Gastrocnemius medialis (tissue), 4 donors: ENCODE measurements around the gene ADGRF4. TPM values are rescaled to one million over a fixed set of nuclear protein-coding genes. Genes with fewer than 3 reads are reported as not detected.
A peak's percentile ranks its signal among the peaks of the same experiment; 100 is the strongest.
"Not testable (repeated sequence)": the region's sequence is repeated elsewhere in the genome, so short reads cannot be mapped to it uniquely, and the experiment has no call there.

Experiments
- ATAC-seq, 2 donors: fragments of 150-250 bp; one replicate each; pipeline ENCODE4 v1.9.1; 2016
- DNase-seq, 2 donors: peaks; one replicate each; pipeline ENCODE4 v3.0.0-alpha.2; 2019
- H3K27ac ChIP-seq, 4 donors: fragments of 200-600 bp; sonication (generic); 1 replicate in 1 of 4; 2 replicates in 3 of 4; pipeline ENCODE4 v1.5.1; 2016 to 2018; ENCODE audit warnings: mild to moderate bottlenecking in 2 of 4, moderate library complexity in 1 of 4
- H3K27me3 ChIP-seq, 3 donors: fragments of 200-600 bp; sonication (generic) in 2 of 3; 1 replicate in 1 of 3; 2 replicates in 2 of 3; pipeline versions ENCODE4 v1.5.1 to v1.6.0; 2016 to 2019; ENCODE audit warnings: mild to moderate bottlenecking in 1 of 3, moderate library complexity in 1 of 3
- H3K36me3 ChIP-seq, 2 donors: fragments of 200-600 bp; sonication (generic) in 1 of 2; one replicate each; pipeline ENCODE4 v1.5.1; 2017 to 2018
- H3K4me1 ChIP-seq, 2 donors: fragments of 200-600 bp; sonication (generic) in 1 of 2; one replicate each; pipeline ENCODE4 v1.5.1; 2016 to 2017; ENCODE audit warnings: mild to moderate bottlenecking in 2 of 2
- H3K4me3 ChIP-seq, 4 donors: fragments of 200-600 bp; sonication (generic) in 3 of 4; 1 replicate in 1 of 4; 2 replicates in 3 of 4; pipeline ENCODE4 v1.5.1; 2016 to 2019; ENCODE audit warnings: mild to moderate bottlenecking in 2 of 4
- H3K9me3 ChIP-seq, 3 donors: fragments of 200-600 bp; sonication (generic) in 2 of 3; 1 replicate in 1 of 3; 2 replicates in 2 of 3; pipeline ENCODE4 v1.5.1; 2016 to 2019
- POLR2A ChIP-seq, 2 donors: fragments of 450-650 bp; IDR thresholded peaks; one replicate each; pipeline ENCODE4 v1.6.1; 2017; ENCODE audit warnings: antibody characterized with exemption in 2 of 2, mild to moderate bottlenecking in 2 of 2, moderate library complexity in 2 of 2
- in situ Hi-C, 4 donors: fragments of 200-750 bp; cut with MboI; loops; one replicate each; pipeline versions ENCODE4 v1.15.0 to v1.8.0; 2017; ENCODE audit warnings: low sequenced_read_pairs in 4 of 4
- intact Hi-C: fragments of 100-400 bp; cut with DNase I; formaldehyde crosslinking; loops from one replicate; pipeline ENCODE4 v1.15.1; 2023; ENCODE audit warnings: low total_unique reads
- total RNA-seq, 4 donors: library from RNA; depleted of rRNA; stranded (reverse); fragments of >200 nt; gene quantifications; one replicate each; pipeline versions ENCODE4 v1.1.0 to v1.2.3, GENCODE V29; 2016
- TF ChIP-seq, protein P1 (sequence below), 5 experiments: fragments of 450-650 bp in 3 of 5; fragments of 200-600 bp in 2 of 5; sonication (generic) in 2 of 5; IDR thresholded peaks in 4 of 5; conservative IDR thresholded peaks in 1 of 5; 1 replicate in 4 of 5; 2 replicates in 1 of 5; pipeline ENCODE4 v1.5.1; 2016 to 2019; ENCODE audit warnings: antibody characterized with exemption in 5 of 5, mild to moderate bottlenecking in 3 of 5, moderate library complexity in 3 of 5

The ADGRF4 gene
- total RNA-seq, 4 donors from 2014 or later: 0.07 TPM; not detected in 3

DNA sequence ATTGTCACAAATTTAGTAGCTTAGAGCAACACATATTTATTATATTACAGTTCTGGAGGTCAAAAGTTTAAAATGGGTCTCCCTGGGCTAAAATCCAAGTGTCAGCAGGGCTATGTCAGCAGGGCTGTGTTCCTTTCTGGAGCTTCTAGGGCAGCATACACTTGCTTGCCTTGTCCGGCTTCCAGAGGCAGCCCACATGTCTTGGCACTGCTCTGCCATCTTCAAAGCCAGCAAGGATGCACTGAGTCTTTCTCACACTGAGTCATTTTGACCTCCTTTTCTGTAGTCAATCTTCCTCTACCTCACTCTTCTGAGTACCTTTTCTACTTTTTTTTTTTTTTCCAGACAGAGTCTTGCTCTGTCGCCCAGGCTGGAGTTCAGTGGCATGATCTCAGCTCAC is 39.0 kb downstream of the ADGRF4 start:
- ATAC-seq (peak; percentile 56 to 90), DNase-seq (peak; percentile 37)
- Histone ChIP-seq H3K27me3 (no peaks in the 10 kb centered on the region), H3K36me3 (no peaks in the 10 kb centered on the region), H3K9me3 (no peaks in the 10 kb centered on the region), H3K4me3 (no peak overlapping the region), H3K4me1 (peaks cover 13 to 17% of the 10 kb centered on the region in 2 donors), H3K27ac (peak overlapping the region in 1 of 4 donors; percentile 37)
- in situ Hi-C loops: loop anchor here in 1 of 4 donors (5.0 kb wide), 1 partner anchor 105 kb away; no protein-coding TSS in a partner anchor
- intact Hi-C loops: no loop called here
- no peak for TF ChIP-seq POLR2A (IDR thresholded peaks at IDR 0.05)
- TF ChIP-seq, protein P1, sequence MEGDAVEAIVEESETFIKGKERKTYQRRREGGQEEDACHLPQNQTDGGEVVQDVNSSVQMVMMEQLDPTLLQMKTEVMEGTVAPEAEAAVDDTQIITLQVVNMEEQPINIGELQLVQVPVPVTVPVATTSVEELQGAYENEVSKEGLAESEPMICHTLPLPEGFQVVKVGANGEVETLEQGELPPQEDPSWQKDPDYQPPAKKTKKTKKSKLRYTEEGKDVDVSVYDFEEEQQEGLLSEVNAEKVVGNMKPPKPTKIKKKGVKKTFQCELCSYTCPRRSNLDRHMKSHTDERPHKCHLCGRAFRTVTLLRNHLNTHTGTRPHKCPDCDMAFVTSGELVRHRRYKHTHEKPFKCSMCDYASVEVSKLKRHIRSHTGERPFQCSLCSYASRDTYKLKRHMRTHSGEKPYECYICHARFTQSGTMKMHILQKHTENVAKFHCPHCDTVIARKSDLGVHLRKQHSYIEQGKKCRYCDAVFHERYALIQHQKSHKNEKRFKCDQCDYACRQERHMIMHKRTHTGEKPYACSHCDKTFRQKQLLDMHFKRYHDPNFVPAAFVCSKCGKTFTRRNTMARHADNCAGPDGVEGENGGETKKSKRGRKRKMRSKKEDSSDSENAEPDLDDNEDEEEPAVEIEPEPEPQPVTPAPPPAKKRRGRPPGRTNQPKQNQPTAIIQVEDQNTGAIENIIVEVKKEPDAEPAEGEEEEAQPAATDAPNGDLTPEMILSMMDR (IDR thresholded peaks at IDR 0.05 in 4 of 5, conservative IDR thresholded peaks at IDR 0.05 in 1 of 5): no peak

GRCh38 chr6:47740714-47741113 is 42.3 kb downstream of the ADGRF4 start:
- no peak for DNase-seq
- H3K27me3 ChIP-seq: no peaks in the 10 kb centered on the region
- no peak for TF ChIP-seq POLR2A (IDR thresholded peaks at IDR 0.05)
- TF ChIP-seq, protein P1 (IDR thresholded peaks at IDR 0.05 in 4 of 5, conservative IDR thresholded peaks at IDR 0.05 in 1 of 5): no peak
- in situ Hi-C loops: no loop called here
- H3K4me3 ChIP-seq: no peak overlapping the region
- intact Hi-C loops: no loop called here
- H3K9me3 ChIP-seq: no peaks in the 10 kb centered on the region
- H3K36me3 ChIP-seq: no peaks in the 10 kb centered on the region
- H3K27ac ChIP-seq: no peak overlapping the region
- no peak for ATAC-seq
- peaks cover 13 to 17% of the 10 kb centered on the region in 2 donors for H3K4me1 ChIP-seq

DNA sequence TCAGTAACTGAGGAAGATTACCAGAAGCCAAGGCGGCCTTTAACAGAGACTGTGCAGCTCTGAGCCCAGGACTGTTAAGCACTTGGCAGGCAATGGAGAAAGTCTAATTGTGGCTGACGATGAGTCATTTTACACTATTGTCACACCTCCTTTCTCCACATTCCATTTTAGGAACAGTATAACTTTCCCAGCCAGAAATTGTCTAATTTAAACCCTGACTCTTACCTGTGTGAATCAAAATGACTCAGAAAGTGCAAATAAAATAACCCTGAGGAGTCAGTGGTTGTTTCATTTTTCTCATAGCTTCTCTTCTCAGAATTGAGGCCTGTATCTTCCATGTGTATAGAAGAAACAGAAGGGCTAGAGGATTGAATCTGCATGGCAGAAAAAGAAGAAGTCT is 43.4 kb downstream of the ADGRF4 start:
- peak; percentile 34 to 41 for DNase-seq
- no peak for TF ChIP-seq POLR2A (IDR thresholded peaks at IDR 0.05)
- TF ChIP-seq, protein P1 (IDR thresholded peaks at IDR 0.05 in 4 of 5, conservative IDR thresholded peaks at IDR 0.05 in 1 of 5): no peak
- H3K4me1 ChIP-seq: peaks cover 13 to 17% of the 10 kb centered on the region in 2 donors
- peak overlapping the region; percentile 29 to 69 (median 50) for H3K27ac ChIP-seq
- H3K9me3 ChIP-seq: no peaks in the 10 kb centered on the region
- in situ Hi-C loops: no loop called here
- H3K27me3 ChIP-seq: no peaks in the 10 kb centered on the region
- ATAC-seq: peak; percentile 96 to 99
- no peak overlapping the region for H3K4me3 ChIP-seq
- intact Hi-C loops: no loop called here
- no peaks in the 10 kb centered on the region for H3K36me3 ChIP-seq

GRCh38 chr6:47743744-47744143 is 45.4 kb downstream of the ADGRF4 start:
- H3K9me3 ChIP-seq: no peaks in the 10 kb centered on the region
- no peak overlapping the region for H3K4me3 ChIP-seq
- H3K27me3 ChIP-seq: no peaks in the 10 kb centered on the region
- intact Hi-C loops (no loop called here), in situ Hi-C loops (no loop called here)
- TF ChIP-seq, protein P1 (IDR thresholded peaks at IDR 0.05 in 4 of 5, conservative IDR thresholded peaks at IDR 0.05 in 1 of 5): no peak
- DNase-seq: no peak
- no peak for ATAC-seq
- H3K36me3 ChIP-seq: no peaks in the 10 kb centered on the region
- H3K4me1 ChIP-seq: peaks cover 12 to 13% of the 10 kb centered on the region in 2 donors
- no peak overlapping the region for H3K27ac ChIP-seq

GRCh38 chr6:47745269-47745668 is 46.9 kb downstream of the ADGRF4 start:
- H3K4me1 ChIP-seq: peaks cover 12 to 13% of the 10 kb centered on the region in 2 donors
- H3K27me3 ChIP-seq, H3K36me3 ChIP-seq, in situ Hi-C loops, intact Hi-C loops, DNase-seq, ATAC-seq, H3K27ac ChIP-seq, H3K4me3 ChIP-seq, H3K9me3 ChIP-seq: not testable (repeated sequence)
